Renal cortical epithelial cell (primary cell): ENCODE measurements around the gene CRMP1. TPM values are rescaled to one million over a fixed set of nuclear protein-coding genes. Genes with fewer than 3 reads are reported as not detected.
A peak's percentile ranks its signal among the peaks of the same experiment; 100 is the strongest.

Experiments
- DNase-seq: peaks from one replicate; pipeline ENCODE4 v3.0.0-alpha.2; 2011; ENCODE audit warnings: low read depth
- total RNA-seq: library from RNA; depleted of rRNA; stranded (reverse); fragments of >200 nt; gene quantifications from 2 replicates; pipeline ENCODE4 v1.2.3, GENCODE V29; 2014

CRMP1 gene
- total RNA-seq, 1 donor from 2014 or later, result 0.25 TPM

DNA sequence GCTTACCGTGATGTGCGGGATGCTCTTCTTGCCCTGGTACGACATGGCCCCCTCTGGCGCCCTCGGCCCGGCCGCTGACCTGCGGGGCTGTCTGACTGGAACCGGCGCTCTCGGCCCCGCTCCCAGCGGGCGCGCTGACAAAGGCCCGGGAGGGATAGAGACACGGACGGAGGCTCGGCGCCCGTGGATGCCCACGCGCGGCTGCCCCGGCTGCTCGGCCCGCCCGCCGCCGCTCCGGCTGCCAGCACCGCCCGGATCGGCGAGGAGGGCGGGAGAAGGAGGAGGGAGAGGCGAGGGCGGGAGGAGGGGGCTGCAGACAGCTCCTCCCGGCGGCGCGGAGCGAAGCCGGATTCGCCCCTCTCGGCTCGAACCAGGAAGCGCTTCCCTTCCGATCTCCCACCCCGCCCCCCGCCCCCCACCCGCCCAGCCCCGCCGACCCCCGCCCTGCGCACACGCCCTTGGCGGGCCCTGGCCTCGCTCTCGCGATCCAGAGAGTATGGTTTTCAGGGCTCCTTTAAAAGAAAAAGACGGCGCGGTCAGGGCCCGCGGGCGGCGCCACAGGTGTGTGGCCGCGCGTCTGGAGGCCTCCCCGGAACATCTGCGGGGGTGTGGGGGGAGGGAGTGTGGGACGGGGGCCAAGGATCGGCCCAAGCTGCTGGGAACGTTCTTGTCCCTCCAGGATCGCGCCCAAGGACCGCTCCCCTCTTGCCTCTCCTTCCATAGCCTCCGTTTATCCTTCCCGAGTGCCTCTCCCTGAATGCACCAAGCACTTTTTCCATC lies 4.5 kb downstream of the CRMP1 start:
- DNase-seq, result no peak

DNA sequence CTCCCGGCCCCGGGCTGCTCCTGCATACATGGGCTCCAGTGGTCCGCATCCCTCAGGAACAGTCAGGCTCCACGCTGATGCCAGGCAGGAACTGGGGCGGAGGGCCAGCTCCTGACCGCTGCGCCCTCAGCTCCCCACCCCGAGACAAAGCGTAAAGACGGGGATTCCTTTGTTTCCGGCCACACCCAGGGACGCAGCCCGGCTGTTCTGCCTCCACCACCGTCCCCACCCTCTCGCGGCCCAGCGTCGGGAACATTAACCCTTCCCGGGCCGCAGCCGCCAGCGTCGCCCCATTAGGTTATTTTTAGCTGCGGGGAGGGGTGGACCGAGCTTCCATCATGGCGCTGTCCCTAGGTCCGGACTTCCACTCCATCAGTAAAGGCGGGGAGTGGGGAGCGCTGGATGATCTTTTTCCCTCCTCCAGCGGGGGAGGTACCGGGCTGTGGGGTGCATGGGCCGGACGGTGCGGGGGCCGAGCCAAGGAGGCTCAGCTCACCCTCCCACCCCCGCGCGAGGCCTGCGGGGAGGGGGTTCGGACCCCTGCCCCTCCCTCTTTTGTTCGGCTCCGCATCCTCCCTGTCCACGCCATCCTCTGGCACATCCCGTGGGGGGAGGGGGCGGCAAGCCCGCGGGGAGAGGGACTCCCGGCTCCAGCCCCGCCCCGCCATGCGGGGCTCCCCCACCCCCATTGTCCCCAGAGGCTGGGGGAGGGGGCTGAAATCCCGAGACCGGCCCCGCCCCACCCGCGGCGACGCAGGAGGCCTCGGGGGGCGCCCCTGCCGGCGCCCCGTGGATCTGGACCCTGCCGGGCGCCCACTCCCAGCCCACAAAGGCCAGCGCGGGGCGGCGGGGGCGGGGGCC lies 5.3 kb downstream of the CRMP1 start:
- DNase-seq, result no peak

GRCh38 chr4:5887011-5887360 lies 5.9 kb downstream of the CRMP1 start:
- no peak for DNase-seq

GRCh38 chr4:5885733-5886132 lies 7.2 kb downstream of the CRMP1 start:
- DNase-seq, result no peak

DNA sequence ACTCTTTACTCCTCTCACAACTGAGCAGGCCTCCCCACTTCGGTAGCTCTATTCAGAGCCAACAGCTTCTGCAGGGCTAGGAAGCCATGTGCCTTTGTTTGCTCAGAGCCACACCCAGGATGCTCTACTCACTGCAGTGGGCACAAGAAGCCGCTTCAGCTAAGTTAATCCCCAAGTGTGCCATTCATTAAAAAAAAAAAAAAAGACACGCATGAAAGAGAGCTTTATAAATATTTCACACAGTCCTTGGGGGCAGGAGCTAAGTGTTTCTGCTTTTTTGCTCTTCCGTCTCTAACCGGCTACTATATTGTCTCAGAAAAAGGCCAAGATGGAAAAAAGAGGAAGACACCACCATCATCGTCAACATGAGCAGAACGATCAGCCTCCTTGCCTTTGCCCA lies 8.1 kb downstream of the CRMP1 start:
- no peak for DNase-seq

DNA sequence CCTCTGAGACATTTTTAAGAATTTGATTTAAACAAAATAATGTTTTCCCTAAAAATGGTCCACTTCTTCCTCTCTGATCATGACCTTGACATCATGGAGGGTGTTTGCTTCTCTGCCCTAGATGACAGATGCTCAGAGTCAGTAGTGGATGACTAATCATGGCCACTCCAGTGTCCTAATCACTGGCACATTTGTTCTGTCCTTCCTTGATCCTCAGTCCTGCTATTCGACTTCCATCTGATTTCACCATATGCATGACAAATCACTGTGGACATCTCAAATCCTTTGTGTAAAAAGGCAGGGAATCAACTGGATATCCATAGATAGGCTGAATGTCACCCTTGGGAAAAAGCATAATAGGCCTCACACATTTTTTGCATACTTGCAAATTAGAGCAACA lies 9.0 kb downstream of the CRMP1 start:
- DNase-seq, result no peak

- DNase-seq, result no peak
Observed at GRCh38 chr4:5882947-5883346, 9.9 kb downstream of the CRMP1 start.

DNA sequence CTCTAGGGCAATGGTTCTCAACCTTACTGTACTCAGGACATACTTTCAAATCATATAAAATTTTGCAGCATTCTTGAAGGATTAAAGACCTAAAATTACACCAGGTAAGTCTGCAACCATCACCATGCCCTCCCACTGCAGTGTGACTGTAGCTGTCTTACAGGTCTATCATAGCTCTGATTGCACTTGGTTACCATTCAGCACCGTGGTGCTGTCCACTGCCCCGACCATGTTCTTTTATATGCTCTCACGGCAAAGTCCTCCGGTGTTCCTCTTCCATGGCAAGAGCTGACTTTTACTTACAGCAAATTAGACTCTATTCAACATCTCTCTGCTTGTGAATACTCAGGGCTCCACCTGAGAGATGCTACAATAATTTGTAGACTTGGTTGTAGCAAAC lies 11.5 kb downstream of the CRMP1 start:
- peak; percentile 7 for DNase-seq

DNA sequence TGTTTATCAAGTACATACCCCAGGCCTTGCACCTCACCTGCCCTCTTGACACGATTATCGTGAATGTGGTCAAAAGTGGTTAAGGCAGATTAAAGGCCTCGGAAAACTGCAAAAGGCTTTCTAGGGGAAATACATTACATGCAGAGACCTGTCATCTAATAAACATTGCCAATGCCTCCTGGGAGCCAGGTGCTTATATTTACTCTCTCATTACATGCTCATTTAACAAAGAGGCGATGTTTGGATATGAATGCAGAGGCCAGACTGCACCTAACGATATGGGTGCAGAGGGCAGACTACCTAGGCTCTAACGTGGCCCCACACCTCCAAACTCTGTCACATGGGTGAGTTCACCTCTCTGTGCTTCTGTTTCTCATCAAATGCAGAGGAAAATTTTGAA lies 14.5 kb downstream of the CRMP1 start:
- DNase-seq, result no peak

DNA sequence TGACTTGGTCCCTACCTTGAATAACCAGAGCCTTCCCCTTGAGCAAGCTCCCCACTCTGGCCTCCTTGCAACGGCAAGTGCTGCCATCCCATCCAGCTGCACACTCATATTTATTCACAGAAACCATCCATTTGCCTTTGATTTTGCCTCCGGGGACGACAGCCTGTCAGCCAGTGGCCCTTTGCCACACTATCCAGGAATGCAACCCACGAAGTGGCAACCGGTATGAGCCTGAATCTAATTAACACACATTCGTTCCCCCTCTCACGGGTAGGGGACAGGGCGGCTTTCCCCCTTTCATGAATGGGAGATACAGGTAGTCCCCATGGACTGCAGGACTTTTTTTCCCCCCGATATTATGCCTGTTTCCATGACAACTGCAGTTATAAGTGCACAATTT lies 15.5 kb downstream of the CRMP1 start:
- DNase-seq, result no peak

DNA sequence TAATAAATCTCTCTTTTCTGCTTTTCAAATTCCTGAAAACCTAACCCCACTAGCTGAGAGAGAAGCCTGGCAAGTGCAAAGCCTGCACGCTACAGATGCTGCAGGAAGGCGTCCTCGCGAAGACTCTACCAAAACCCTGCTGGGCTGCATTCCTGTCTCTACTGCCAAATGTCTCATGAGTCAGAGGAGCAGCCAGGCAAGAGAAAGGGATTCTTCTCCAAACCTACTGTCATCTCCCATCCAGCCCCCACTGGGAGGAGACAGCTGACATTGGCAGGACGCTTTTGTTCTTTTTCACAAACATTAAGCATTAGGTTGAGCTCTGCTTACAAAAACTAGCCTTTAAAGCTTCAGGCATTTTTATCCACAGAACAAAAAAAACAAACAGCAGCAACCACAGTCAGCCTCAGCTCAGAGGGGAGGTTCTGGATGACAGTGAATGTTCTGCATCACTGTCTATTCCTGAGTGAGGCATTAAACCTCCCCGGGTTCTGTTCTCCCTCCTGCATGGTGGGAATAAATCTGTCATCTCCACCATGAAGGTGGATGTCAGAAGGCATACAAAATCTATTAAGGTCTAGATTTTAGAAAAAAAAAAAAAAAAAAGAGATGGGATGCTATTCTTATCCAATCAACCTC lies 18.0 kb downstream of the CRMP1 start:
- no peak for DNase-seq

DNA sequence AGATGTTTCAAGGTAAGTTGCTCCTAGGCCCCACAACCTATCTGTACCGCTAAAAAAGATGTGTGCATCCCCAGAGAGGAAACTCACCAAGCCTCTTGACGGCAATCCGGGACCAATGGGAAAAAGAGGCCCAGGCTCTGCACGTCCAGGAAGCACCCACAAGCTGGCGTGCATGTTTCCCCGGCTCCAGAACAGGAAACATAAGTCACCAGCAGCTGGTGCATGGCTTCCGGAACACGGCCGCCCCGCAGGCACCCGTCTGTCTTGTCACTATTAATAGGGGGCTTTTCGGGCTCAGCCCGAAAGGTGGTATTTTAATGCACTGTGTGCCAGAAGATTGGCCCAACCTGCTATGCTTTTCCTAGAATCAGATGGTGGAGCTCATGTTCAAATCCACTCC lies 22.2 kb downstream of the CRMP1 start:
- no peak for DNase-seq

- DNase-seq, result no peak
Observed at GRCh38 chr4:5869966-5870619, 22.8 kb downstream of the CRMP1 start.

- no peak for DNase-seq
Observed at GRCh38 chr4:5867866-5868265, 25.0 kb downstream of the CRMP1 start.

- DNase-seq, result no peak
Observed at GRCh38 chr4:5866841-5867813, 25.8 kb downstream of the CRMP1 start.

- DNase-seq, result no peak
Observed at GRCh38 chr4:5865896-5866599, 26.8 kb downstream of the CRMP1 start.

DNA sequence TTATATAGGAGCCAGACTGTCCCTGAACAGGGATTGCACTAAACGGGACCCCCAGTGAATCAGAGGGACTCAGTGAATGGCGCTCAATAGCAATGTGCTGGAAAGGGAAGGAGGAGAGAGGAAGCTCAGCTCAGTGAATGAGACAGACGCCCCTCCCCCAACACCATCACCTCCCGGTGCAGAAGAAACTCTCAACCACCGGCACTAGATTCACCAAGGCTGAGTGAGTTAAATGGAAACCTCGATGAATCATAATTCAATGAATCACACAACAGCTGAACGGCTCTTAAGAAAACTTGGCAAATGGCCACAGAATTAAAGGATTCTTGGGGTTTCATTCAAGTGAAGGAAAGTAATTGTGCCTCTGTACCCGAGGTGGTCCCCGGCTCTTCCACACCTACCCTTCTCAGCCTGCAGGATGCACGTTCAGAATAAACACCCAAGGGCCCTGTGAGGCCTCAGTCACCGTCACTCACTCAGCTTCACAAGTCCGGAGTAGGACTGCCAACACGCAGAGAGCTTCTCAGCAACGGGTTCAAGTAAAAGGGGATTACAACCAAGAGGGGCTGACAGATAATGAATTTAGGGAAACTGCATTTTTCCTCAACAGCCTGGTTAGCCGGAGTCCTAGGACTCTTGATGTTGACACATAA lies 29.3 kb downstream of the CRMP1 start:
- DNase-seq, result peak; percentile 97

DNA sequence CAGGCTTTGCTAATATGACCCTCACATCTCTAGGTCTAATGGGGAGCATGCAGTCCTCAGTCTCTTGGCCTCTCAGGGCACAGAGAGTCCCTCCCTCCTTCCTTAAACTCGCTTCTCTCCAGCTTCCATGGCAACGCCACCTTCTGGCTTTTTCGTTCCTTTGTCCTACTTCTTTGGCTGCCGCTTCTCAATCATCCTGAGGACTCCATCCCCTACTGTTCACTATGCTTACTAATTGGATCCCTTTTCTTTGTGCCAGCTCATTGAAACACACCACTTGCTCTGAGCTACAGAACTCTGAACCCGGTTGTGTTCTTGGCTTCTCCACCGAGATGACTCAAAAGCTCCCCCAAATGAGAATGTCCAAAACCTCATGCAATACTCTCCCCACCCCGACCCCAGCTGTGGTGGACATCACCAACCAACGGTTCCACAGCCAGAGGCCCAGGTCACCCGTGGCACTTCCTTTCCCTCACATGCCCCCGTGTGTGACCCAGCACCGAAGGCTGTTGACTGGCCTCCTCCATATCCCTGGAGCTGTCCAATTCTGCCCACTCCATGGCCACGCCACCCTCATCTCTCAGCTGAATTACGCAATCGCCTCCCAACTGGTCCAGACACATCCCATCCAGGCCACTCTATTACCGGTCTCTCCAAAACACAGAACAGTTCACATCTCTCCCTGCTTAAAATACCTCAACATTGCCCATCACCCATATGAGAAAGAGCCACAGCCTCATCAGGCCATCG lies 34.7 kb downstream of the CRMP1 start:
- no peak for DNase-seq

DNA sequence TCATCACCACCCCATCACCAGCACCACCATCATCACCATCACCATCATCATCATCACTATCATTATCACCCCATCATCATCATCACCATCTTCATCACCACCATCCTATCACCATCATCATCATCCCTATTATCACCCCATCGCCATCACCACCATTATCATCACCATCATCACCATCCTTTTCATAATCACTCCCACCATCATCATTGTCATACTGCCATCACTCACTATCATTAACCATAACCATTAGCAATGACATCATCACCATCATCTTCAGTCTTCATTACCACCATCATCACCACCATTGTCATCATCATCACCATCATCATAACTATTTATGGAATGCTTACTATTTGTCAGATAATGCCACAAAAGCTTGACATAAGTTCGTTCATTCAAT lies 35.7 kb downstream of the CRMP1 start:
- no peak for DNase-seq
